Stomach (tissue), 4 donors: ENCODE results near the gene FAM117A.

Experiments used
- POLR2A ChIP-seq, 4 donors: fragments of 450-650 bp; IDR thresholded peaks; one replicate each; pipeline ENCODE4 v1.6.1; 2016; ENCODE audit warnings: antibody characterized with exemption in 4 of 4, control low read depth in 2 of 4, mild to moderate bottlenecking in 1 of 4, moderate library complexity in 1 of 4
- POLR2AphosphoS5 ChIP-seq, 3 donors: sonication (generic); formaldehyde crosslinking; IDR thresholded peaks; one replicate each; pipeline ENCODE4 v1.6.1; 2016; ENCODE audit warnings: antibody characterized with exemption in 3 of 3
- TF ChIP-seq, protein P1 (sequence below), 7 experiments: fragments of 450-650 bp in 4 of 7; fragments of 200-600 bp in 3 of 7; sonication (generic) in 3 of 7; IDR thresholded peaks; one replicate each; pipeline ENCODE4 v1.5.1; 2016 to 2019; ENCODE audit warnings: antibody characterized with exemption in 7 of 7, control low read depth in 2 of 7, mild to moderate bottlenecking in 1 of 7

DNA sequence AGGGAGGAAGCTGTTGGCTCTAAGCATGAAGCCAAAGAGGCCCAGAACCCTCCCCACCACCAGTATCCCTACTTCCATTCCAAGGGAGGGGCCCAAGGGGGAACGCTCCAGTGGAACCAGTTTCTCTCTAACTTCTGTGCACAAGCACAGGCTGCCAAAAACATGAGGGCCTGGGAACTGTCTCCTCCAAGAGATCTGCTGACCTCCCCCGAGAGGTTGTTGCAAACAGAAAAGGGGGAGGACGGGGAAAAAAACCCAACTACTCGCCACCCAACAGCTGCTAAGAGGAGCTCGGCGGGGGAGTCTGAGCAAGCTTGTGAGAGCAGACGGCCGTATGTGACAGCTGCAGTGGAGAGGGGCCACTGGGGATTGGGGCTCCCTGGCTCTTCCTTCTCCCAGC, 40.5 kb downstream of the FAM117A start:
- TF ChIP-seq POLR2A (IDR thresholded peaks at IDR 0.05): no peak
- TF ChIP-seq, protein P1, sequence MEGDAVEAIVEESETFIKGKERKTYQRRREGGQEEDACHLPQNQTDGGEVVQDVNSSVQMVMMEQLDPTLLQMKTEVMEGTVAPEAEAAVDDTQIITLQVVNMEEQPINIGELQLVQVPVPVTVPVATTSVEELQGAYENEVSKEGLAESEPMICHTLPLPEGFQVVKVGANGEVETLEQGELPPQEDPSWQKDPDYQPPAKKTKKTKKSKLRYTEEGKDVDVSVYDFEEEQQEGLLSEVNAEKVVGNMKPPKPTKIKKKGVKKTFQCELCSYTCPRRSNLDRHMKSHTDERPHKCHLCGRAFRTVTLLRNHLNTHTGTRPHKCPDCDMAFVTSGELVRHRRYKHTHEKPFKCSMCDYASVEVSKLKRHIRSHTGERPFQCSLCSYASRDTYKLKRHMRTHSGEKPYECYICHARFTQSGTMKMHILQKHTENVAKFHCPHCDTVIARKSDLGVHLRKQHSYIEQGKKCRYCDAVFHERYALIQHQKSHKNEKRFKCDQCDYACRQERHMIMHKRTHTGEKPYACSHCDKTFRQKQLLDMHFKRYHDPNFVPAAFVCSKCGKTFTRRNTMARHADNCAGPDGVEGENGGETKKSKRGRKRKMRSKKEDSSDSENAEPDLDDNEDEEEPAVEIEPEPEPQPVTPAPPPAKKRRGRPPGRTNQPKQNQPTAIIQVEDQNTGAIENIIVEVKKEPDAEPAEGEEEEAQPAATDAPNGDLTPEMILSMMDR (IDR thresholded peaks at IDR 0.05): no peak
- no peak for TF ChIP-seq POLR2AphosphoS5 (IDR thresholded peaks at IDR 0.05)
